ENCODE measurements around the gene CYP4Z1. TPM values are rescaled to one million over a fixed set of nuclear protein-coding genes. Genes with fewer than 3 reads are reported as not detected.

CYP4Z1 gene
- total RNA-seq, 1 experiment from 2014 or later, result not detected

GRCh38 chr1:47031059-47031458 is 36.0 kb upstream of the CYP4Z1 start:
- H3K23me2 ChIP-seq (ENCODE audit: insufficient read length, low read depth, low read length, poor library complexity, severe bottlenecking), result no peaks in the 10 kb centered on the region
- no peaks in the 10 kb centered on the region for H3K9me3 ChIP-seq (ENCODE audit: control insufficient read depth, low read depth, low read length)
- no peak for DNase-seq

More at GRCh38 chr1:47031059-47031458, 36.0 kb upstream of the CYP4Z1 start:
- Histone ChIP-seq H2BK5ac (ENCODE audit: insufficient read length, low read length) (no peak overlapping the region), H3K14ac (ENCODE audit: insufficient read depth, low read length) (no peak overlapping the region), H3K9ac (ENCODE audit: extremely low read depth, insufficient read length, low read length) (no peak overlapping the region), H3K4me2 (ENCODE audit: insufficient read depth, insufficient read length, low read length) (no peak overlapping the region), H4K91ac (ENCODE audit: insufficient read length, low read depth, low read length) (no peak overlapping the region), H3K4ac (ENCODE audit: low read depth, low read length) (no peak overlapping the region), H3K27me3 (ENCODE audit: insufficient read depth, low read length) (no peaks in the 10 kb centered on the region), H4K20me1 (ENCODE audit: control insufficient read depth, insufficient read depth, insufficient read length) (no peaks in the 10 kb centered on the region), H3T11ph (ENCODE audit: low read length) (no peak overlapping the region), H4K5ac (ENCODE audit: insufficient read length, low read depth, low read length) (no peak overlapping the region), H3K27ac (ENCODE audit: insufficient read length, low read depth, low read length) (no peak overlapping the region), H3K4me1 (ENCODE audit: insufficient read depth, low read length) (no peaks in the 10 kb centered on the region), H2BK20ac (ENCODE audit: low read depth, low read length, poor library complexity, severe bottlenecking) (no peak overlapping the region), H2BK12ac (ENCODE audit: insufficient read length, low read depth, low read length) (no peak overlapping the region), H3K79me1 (ENCODE audit: insufficient read depth, low read depth, low read length, poor library complexity, severe bottlenecking) (no peaks in the 10 kb centered on the region), H3K56ac (ENCODE audit: insufficient read length, low read depth, low read length) (no peak overlapping the region), H3K23ac (ENCODE audit: insufficient read length, low read depth, low read length) (no peak overlapping the region), H4K8ac (replicated peaks; ENCODE audit: insufficient read length, low read depth, low read length) (no peak overlapping the region), H2BK120ac (ENCODE audit: low read depth, low read length, poor library complexity, severe bottlenecking) (no peak overlapping the region), H2AFZ (ENCODE audit: low read length) (no peak overlapping the region), H2BK15ac (ENCODE audit: low read depth, low read length) (no peak overlapping the region), H2AK5ac (ENCODE audit: insufficient read length, low read length) (no peak overlapping the region), H3K18ac (ENCODE audit: insufficient read length, low read depth, low read length) (no peak overlapping the region), H3K79me2 (ENCODE audit: insufficient read depth, low read length) (no peaks in the 10 kb centered on the region)
- TF ChIP-seq, protein P1, sequence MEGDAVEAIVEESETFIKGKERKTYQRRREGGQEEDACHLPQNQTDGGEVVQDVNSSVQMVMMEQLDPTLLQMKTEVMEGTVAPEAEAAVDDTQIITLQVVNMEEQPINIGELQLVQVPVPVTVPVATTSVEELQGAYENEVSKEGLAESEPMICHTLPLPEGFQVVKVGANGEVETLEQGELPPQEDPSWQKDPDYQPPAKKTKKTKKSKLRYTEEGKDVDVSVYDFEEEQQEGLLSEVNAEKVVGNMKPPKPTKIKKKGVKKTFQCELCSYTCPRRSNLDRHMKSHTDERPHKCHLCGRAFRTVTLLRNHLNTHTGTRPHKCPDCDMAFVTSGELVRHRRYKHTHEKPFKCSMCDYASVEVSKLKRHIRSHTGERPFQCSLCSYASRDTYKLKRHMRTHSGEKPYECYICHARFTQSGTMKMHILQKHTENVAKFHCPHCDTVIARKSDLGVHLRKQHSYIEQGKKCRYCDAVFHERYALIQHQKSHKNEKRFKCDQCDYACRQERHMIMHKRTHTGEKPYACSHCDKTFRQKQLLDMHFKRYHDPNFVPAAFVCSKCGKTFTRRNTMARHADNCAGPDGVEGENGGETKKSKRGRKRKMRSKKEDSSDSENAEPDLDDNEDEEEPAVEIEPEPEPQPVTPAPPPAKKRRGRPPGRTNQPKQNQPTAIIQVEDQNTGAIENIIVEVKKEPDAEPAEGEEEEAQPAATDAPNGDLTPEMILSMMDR (conservative IDR thresholded peaks at IDR 0.05), result no peak
- Mint-ChIP-seq H3K4me3 (no peak overlapping the region), H3K9me3 (no peaks in the 10 kb centered on the region), H3K27ac (no peak overlapping the region), H3K4me1 (no peaks in the 10 kb centered on the region), H3K36me3 (ENCODE audit: insufficient read depth in 1 of 3, low read depth in 3 of 3) (no peaks in the 10 kb centered on the region), H3K27me3 (ENCODE audit: low read depth) (peaks cover 16% of the 10 kb centered on the region; the same call in 1 of the 2 replicates)
- WGBS (ENCODE audit: extremely low coverage, insufficient read length, low lambda C conversion rate), result no CpG with 5 or more reads among the region's 3 CpGs

Data from H9 (cell line).